Measurements from ENCODE around the gene HS3ST3B1. TPM values are rescaled to one million over a fixed set of nuclear protein-coding genes. Genes with fewer than 3 reads are reported as not detected.

HS3ST3B1 gene
- total RNA-seq, 2 donors from 2014 or later, result 2.7 to 4.8 TPM

DNA sequence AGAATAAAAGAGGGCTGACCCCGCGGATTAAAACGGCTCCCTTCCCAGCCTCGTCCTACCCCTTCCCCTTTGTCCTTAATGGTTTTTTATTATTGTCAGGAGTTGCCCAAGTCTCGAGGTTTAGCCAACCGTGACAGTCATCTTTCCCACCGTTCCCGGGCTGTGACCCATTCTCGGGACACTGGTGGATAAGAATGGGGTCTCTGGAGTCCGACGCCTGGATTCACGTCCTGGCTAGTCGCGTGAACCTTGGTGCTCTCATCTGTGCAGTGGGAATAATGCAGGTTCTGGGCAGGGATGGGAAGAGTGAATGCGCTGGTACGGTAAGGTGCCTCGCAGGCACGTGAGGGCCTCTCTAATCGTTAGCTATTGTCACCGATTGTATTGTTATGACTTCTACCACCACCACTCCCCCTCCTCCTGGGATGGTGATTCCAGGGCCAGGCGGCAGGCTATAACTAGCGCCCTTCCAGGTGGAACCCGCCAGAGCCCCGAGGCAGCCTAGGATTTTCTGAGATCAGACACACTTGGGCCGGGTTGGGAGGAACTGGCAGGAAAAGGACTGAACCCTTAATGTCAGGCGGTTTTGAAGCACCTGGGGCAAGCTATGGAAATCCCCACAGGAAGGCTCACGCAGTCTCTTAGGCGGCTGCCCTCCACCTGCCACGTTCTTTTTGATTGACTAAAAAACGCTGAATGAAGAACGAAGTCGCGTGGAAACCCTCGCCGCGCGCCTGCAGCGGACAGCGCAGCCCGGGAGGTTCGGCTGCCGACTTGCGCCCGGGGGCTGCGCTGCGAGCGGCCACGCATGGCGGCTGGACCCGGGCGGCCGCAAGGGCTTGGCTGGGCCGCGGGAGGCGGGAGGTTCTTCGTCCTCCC is 2.7 kb downstream of the HS3ST3B1 start:
- peak overlapping the region; percentile 77 for H3K4me3 ChIP-seq
- no peak for ATAC-seq (ENCODE audit: insufficient number of reproducible peaks, low FRiP score, low read depth)
- TF ChIP-seq, protein P1, sequence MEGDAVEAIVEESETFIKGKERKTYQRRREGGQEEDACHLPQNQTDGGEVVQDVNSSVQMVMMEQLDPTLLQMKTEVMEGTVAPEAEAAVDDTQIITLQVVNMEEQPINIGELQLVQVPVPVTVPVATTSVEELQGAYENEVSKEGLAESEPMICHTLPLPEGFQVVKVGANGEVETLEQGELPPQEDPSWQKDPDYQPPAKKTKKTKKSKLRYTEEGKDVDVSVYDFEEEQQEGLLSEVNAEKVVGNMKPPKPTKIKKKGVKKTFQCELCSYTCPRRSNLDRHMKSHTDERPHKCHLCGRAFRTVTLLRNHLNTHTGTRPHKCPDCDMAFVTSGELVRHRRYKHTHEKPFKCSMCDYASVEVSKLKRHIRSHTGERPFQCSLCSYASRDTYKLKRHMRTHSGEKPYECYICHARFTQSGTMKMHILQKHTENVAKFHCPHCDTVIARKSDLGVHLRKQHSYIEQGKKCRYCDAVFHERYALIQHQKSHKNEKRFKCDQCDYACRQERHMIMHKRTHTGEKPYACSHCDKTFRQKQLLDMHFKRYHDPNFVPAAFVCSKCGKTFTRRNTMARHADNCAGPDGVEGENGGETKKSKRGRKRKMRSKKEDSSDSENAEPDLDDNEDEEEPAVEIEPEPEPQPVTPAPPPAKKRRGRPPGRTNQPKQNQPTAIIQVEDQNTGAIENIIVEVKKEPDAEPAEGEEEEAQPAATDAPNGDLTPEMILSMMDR (IDR thresholded peaks at IDR 0.05), result no peak
- H3K4me1 ChIP-seq (ENCODE audit: control insufficient read depth in 1 of 2, low read depth in 2 of 2), result peaks cover 20 to 44% of the 10 kb centered on the region in 2 donors
- peaks cover 41% of the 10 kb centered on the region for H3K27me3 ChIP-seq (replicated peaks; ENCODE audit: insufficient read depth)
- DNase-seq (ENCODE audit: low spot score), result no peak
- H3K9me3 ChIP-seq, result no peaks in the 10 kb centered on the region
- H3K27ac ChIP-seq, result no peak overlapping the region
- H3K36me3 ChIP-seq, result no peaks in the 10 kb centered on the region

DNA sequence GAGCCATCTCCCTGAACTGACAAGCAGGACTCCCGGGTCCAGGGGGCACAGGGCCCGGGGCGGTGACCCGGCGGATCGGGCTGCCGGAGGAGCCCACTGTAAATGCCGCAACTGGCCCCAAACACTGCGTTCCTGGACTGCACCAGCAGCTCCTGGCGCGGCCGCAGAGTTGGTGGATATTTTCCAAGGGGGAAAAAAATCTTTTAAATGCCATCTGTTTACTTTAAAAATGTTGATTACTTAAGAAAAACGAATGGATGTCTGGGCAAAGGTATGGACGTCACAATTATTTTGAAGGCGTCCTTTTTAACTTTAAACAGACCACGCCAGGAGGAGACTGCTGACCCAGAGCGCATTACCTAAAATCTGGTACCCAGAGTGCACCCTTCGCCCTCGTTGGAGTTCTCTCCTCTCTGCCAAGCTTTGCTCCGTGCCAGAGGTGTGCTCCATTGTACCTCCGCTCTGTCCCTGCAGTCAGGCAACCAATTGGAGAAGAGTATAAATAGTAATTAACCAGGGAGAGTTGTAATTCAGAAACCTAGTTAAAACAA is 3.4 kb downstream of the HS3ST3B1 start:
- H3K4me3 ChIP-seq, result peak overlapping the region; percentile 77
- DNase-seq (ENCODE audit: low spot score) (no peak), ATAC-seq (ENCODE audit: insufficient number of reproducible peaks, low FRiP score, low read depth) (no peak)
- no peaks in the 10 kb centered on the region for H3K36me3 ChIP-seq
- peaks cover 21 to 48% of the 10 kb centered on the region in 2 donors for H3K4me1 ChIP-seq (ENCODE audit: control insufficient read depth in 1 of 2, low read depth in 2 of 2)
- no peaks in the 10 kb centered on the region for H3K9me3 ChIP-seq
- peaks cover 47% of the 10 kb centered on the region for H3K27me3 ChIP-seq (replicated peaks; ENCODE audit: insufficient read depth)
- TF ChIP-seq, protein P1 (IDR thresholded peaks at IDR 0.05), result no peak
- no peak overlapping the region for H3K27ac ChIP-seq

DNA sequence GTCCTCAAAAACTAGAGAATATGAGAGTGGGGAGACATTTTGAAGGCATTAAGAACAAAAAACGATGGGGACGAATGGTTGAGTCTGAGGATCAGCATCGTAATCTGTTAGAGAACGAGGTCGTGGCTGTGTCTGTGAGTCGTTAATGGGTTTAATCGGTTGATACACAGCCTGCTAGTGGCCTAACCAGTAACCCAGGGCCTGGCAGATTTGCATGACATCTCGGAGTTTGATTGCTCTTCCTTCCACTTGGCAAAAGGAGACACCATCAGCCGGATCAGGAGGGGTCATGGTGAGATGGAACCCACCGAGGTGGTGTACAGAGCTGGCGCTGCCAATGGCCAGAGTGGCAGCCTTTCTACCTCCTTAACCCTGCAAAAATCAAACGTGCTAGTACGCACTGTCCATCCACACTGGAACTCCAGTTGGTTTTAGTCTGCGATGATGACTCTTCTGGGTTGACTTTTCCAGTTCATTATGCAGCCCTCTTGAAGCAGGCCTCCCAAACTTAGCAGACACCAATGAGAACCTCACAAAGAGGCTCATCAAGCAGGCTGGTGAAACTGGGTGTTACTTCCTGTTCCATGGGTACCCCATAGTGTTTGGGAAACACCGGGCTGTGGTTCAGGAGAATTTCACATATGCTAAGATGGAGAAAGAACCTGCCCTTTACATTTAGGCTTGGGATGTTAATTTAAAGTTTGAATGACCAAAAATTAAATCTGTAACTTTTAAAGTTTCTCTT is 4.1 kb downstream of the HS3ST3B1 start:
- H3K4me1 ChIP-seq (ENCODE audit: control insufficient read depth in 1 of 2, low read depth in 2 of 2), result peaks cover 24 to 48% of the 10 kb centered on the region in 2 donors
- no peaks in the 10 kb centered on the region for H3K36me3 ChIP-seq
- peaks cover 50% of the 10 kb centered on the region for H3K27me3 ChIP-seq (replicated peaks; ENCODE audit: insufficient read depth)
- no peaks in the 10 kb centered on the region for H3K9me3 ChIP-seq
- ATAC-seq (ENCODE audit: insufficient number of reproducible peaks, low FRiP score, low read depth) (no peak), DNase-seq (ENCODE audit: low spot score) (no peak)
- no peak overlapping the region for H3K27ac ChIP-seq
- TF ChIP-seq, protein P1 (IDR thresholded peaks at IDR 0.05), result no peak
- no peak overlapping the region for H3K4me3 ChIP-seq

DNA sequence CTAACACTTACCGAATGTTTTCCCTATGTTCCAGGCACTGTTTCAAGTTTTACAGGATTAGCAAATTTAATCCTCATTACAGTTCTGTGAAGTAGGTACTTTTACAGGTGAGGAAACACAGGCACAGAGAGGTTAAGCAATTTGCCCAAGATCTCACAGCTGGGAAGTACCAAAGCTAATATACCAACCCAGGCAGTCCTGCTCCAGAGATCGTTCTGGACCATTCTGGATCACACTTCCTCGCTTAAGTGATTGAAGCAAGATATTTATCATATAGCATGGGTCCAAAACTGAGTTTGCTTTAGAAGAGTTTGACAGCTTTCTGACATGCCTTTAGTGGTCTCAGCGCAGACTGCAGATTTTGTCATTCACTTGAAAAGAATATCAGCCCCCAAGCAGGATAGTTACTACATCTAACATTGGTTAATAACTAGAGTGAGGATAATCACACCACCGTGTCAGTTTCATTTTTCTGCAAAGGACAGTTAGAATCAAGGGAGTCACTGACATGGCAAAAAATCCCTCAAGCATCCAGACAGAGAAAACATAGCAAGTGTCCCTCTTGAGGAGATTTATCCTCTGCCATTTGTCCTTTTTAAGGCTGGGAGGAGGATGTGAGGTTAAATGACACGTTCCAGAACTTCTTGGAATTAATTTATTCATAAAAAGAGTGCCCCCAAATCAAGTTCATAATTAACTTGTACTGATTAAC is 5.1 kb downstream of the HS3ST3B1 start:
- DNase-seq (ENCODE audit: low spot score) (no peak), ATAC-seq (ENCODE audit: insufficient number of reproducible peaks, low FRiP score, low read depth) (no peak)
- Histone ChIP-seq H3K4me1 (ENCODE audit: control insufficient read depth in 1 of 2, low read depth in 2 of 2) (peaks cover 20 to 41% of the 10 kb centered on the region in 2 donors), H3K9me3 (no peaks in the 10 kb centered on the region), H3K27me3 (replicated peaks; ENCODE audit: insufficient read depth) (peaks cover 49% of the 10 kb centered on the region), H3K27ac (no peak overlapping the region), H3K36me3 (no peaks in the 10 kb centered on the region), H3K4me3 (no peak overlapping the region)
- TF ChIP-seq, protein P1 (IDR thresholded peaks at IDR 0.05), result no peak
